ENCODE data around the gene KCNIP4.

DNA sequence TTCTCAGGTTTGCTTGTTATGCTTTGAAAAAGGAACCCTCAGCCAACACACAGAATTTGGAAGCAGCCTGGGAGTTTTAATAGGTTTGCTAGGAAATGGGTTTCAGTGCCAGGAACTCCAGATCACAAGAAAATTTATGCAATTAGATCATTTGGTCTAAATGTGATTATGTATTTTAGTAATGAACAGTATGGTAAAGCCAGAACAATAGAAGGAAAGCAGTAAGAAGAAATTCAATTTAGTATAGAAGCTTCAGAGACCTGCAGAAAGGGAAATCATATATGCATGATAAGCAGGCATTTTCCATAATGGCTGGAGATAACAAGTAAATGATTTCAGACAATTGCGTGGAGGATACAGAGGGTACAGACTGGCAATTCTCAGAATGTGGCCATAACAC, 184.7 kb downstream of the KCNIP4 start:
- TF ChIP-seq CHD1 (IDR thresholded peaks at IDR 0.05; ENCODE audit: low read depth, low read length) (no peak), SMC3 (IDR thresholded peaks at IDR 0.05; ENCODE audit: low read depth, low read length) (no peak), POLR2A (IDR thresholded peaks at IDR 0.05; ENCODE audit: low read depth, low read length) (no peak), USF2 (IDR thresholded peaks at IDR 0.05; ENCODE audit: low read depth, low read length) (no peak), RFX5 (IDR thresholded peaks at IDR 0.05; ENCODE audit: low read depth, low read length) (no peak), RCOR1 (IDR thresholded peaks at IDR 0.05; ENCODE audit: insufficient replicate concordance, low read length) (no peak), MAZ (IDR thresholded peaks at IDR 0.05; ENCODE audit: borderline replicate concordance, low read depth, low read length) (no peak), MAFK (IDR thresholded peaks at IDR 0.05; ENCODE audit: low read depth, low read length) (no peak), BHLHE40 (IDR thresholded peaks at IDR 0.05; ENCODE audit: low read depth, low read length) (no peak), MXI1 (IDR thresholded peaks at IDR 0.05; ENCODE audit: borderline replicate concordance, low read depth, low read length) (no peak), RAD21 (IDR thresholded peaks at IDR 0.05; ENCODE audit: low read length) (no peak), CEBPB (IDR thresholded peaks at IDR 0.05; ENCODE audit: low read depth, low read length) (no peak)
- TF ChIP-seq, protein P1, sequence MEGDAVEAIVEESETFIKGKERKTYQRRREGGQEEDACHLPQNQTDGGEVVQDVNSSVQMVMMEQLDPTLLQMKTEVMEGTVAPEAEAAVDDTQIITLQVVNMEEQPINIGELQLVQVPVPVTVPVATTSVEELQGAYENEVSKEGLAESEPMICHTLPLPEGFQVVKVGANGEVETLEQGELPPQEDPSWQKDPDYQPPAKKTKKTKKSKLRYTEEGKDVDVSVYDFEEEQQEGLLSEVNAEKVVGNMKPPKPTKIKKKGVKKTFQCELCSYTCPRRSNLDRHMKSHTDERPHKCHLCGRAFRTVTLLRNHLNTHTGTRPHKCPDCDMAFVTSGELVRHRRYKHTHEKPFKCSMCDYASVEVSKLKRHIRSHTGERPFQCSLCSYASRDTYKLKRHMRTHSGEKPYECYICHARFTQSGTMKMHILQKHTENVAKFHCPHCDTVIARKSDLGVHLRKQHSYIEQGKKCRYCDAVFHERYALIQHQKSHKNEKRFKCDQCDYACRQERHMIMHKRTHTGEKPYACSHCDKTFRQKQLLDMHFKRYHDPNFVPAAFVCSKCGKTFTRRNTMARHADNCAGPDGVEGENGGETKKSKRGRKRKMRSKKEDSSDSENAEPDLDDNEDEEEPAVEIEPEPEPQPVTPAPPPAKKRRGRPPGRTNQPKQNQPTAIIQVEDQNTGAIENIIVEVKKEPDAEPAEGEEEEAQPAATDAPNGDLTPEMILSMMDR (conservative IDR thresholded peaks at IDR 0.05; ENCODE audit: low read depth, low read length) = no peak
- TF ChIP-seq, protein P2, sequence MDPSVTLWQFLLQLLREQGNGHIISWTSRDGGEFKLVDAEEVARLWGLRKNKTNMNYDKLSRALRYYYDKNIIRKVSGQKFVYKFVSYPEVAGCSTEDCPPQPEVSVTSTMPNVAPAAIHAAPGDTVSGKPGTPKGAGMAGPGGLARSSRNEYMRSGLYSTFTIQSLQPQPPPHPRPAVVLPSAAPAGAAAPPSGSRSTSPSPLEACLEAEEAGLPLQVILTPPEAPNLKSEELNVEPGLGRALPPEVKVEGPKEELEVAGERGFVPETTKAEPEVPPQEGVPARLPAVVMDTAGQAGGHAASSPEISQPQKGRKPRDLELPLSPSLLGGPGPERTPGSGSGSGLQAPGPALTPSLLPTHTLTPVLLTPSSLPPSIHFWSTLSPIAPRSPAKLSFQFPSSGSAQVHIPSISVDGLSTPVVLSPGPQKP (IDR thresholded peaks at IDR 0.05; ENCODE audit: borderline replicate concordance, low read depth, low read length) = no peak
